ENCODE data around the gene APOA4. TPM values are rescaled to one million over a fixed set of nuclear protein-coding genes. Genes with fewer than 3 reads are reported as not detected.

APOA4 gene
- total RNA-seq, 2 donors from 2014 or later, result 0.35 to 0.38 TPM

DNA sequence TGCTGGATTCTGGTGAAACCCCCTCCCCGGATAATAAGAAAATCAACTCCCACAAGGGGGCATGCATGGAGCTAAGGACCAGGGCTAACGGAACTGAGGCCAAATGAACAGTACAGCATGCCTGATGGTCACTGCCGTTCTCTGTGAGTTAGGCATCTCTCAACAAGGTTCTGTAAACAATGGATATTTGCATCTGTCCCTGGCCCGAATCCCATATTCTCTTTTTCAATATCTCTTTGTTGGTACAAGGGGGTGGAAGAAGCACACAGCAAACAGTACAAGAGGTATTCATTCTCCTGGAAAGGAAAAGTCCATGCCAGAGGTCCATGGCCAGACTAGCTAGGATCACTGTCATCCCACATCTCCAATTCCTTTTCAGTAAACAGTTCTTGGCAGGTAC, 46.5 kb upstream of the APOA4 start:
- H3K36me3 Mint-ChIP-seq (ENCODE audit: low read depth), result peaks cover 71% of the 10 kb centered on the region
- DNase-seq, result no peak
- no peak overlapping the region for H3K27ac ChIP-seq (ENCODE audit: low read depth, low read length)
- no peaks in the 10 kb centered on the region for H3K27me3 Mint-ChIP-seq (ENCODE audit: insufficient read depth)
- no peak overlapping the region for H3K9ac ChIP-seq (ENCODE audit: extremely low read depth, low read length, poor library complexity, severe bottlenecking)
- no peak overlapping the region for H3K4me3 Mint-ChIP-seq
- no peak overlapping the region for H3K27ac Mint-ChIP-seq
- no peaks in the 10 kb centered on the region for H3K4me1 ChIP-seq (ENCODE audit: control insufficient read depth, insufficient read depth, low read length)
- H3K4me1 Mint-ChIP-seq, result no peaks in the 10 kb centered on the region
- no peaks in the 10 kb centered on the region for H3K9me3 Mint-ChIP-seq
- no peaks in the 10 kb centered on the region for H3K27me3 ChIP-seq (ENCODE audit: control insufficient read depth, insufficient read depth, low read length, poor library complexity, severe bottlenecking)
- no peak overlapping the region for H3K4me3 ChIP-seq (ENCODE audit: low read length)
- WGBS, 2 experiments (ENCODE audit: insufficient coverage in 1 of 2, insufficient read length in 1 of 2), result 91 to 100% methylated on average over 2 to 4 of the region's 4 CpGs
- H3K9me3 ChIP-seq (ENCODE audit: control insufficient read depth, low read length), result no peaks in the 10 kb centered on the region
- TF ChIP-seq, protein P1, sequence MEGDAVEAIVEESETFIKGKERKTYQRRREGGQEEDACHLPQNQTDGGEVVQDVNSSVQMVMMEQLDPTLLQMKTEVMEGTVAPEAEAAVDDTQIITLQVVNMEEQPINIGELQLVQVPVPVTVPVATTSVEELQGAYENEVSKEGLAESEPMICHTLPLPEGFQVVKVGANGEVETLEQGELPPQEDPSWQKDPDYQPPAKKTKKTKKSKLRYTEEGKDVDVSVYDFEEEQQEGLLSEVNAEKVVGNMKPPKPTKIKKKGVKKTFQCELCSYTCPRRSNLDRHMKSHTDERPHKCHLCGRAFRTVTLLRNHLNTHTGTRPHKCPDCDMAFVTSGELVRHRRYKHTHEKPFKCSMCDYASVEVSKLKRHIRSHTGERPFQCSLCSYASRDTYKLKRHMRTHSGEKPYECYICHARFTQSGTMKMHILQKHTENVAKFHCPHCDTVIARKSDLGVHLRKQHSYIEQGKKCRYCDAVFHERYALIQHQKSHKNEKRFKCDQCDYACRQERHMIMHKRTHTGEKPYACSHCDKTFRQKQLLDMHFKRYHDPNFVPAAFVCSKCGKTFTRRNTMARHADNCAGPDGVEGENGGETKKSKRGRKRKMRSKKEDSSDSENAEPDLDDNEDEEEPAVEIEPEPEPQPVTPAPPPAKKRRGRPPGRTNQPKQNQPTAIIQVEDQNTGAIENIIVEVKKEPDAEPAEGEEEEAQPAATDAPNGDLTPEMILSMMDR (conservative IDR thresholded peaks at IDR 0.05), result peak; percentile 39
- peaks cover 94% of the 10 kb centered on the region for H3K36me3 ChIP-seq (ENCODE audit: control insufficient read depth, insufficient read depth, low read length)

DNA sequence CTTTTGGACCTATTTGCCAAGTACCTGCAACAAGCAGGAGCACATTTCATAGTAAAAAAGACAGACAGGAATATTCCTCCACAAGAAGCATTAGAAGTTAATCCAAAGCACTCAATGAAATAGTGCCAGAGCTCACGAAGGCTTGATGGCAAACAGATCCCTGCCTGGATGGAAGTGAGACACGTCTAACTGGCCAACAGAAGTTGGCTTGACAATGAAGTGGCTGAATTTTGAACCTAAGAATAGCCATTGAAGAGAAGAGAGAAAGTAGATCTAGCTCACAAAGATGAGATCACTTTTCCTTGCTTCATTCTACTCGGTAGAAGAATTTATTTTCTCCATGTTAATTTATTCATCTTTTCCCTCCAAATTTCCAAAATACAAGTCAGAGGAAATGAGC, 45.0 kb upstream of the APOA4 start:
- peaks cover 68% of the 10 kb centered on the region for H3K36me3 Mint-ChIP-seq (ENCODE audit: low read depth)
- DNase-seq, result no peak
- no peak overlapping the region for H3K27ac Mint-ChIP-seq
- H3K27ac ChIP-seq (ENCODE audit: low read depth, low read length), result no peak overlapping the region
- H3K9me3 ChIP-seq (ENCODE audit: control insufficient read depth, low read length), result no peaks in the 10 kb centered on the region
- H3K27me3 ChIP-seq (ENCODE audit: control insufficient read depth, insufficient read depth, low read length, poor library complexity, severe bottlenecking), result no peaks in the 10 kb centered on the region
- no peaks in the 10 kb centered on the region for H3K4me1 Mint-ChIP-seq
- H3K9ac ChIP-seq (ENCODE audit: extremely low read depth, low read length, poor library complexity, severe bottlenecking), result no peak overlapping the region
- H3K4me3 ChIP-seq (ENCODE audit: low read length), result no peak overlapping the region
- no peaks in the 10 kb centered on the region for H3K4me1 ChIP-seq (ENCODE audit: control insufficient read depth, insufficient read depth, low read length)
- no peak overlapping the region for H3K4me3 Mint-ChIP-seq
- no peaks in the 10 kb centered on the region for H3K27me3 Mint-ChIP-seq (ENCODE audit: insufficient read depth)
- WGBS, 2 experiments (ENCODE audit: insufficient coverage in 1 of 2, insufficient read length in 1 of 2), result 91 to 100% methylated on average over 2 to 3 of the region's 3 CpGs
- TF ChIP-seq, protein P1 (conservative IDR thresholded peaks at IDR 0.05), result no peak
- peaks cover 92% of the 10 kb centered on the region for H3K36me3 ChIP-seq (ENCODE audit: control insufficient read depth, insufficient read depth, low read length)
- H3K9me3 Mint-ChIP-seq, result no peaks in the 10 kb centered on the region

DNA sequence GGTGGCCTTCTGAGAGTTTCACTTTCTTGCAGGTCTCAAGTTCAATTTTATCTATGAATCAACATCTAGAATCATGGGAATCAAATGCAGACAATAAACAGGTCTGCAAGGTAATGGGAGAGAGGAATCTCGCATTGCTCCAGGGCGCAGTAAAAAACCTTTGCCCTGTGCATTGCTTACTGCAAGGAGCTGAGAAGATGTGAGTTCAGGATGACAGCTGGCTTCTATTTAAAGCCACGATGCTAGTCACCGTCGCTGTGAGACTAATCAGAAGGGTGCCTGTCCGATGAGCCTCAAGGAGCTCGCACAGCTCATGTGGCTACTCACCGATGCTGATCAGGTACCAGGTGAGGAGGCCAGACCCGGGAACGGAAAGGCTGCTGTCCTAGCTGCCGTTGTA, 44.5 kb upstream of the APOA4 start:
- H3K27ac Mint-ChIP-seq, result no peak overlapping the region
- 94 to 98% methylated on average over 11 of the region's 11 CpGs for WGBS, 2 experiments (ENCODE audit: insufficient coverage in 1 of 2, insufficient read length in 1 of 2)
- H3K4me3 ChIP-seq (ENCODE audit: low read length), result no peak overlapping the region
- H3K4me3 Mint-ChIP-seq, result no peak overlapping the region
- H3K9me3 ChIP-seq (ENCODE audit: control insufficient read depth, low read length), result no peaks in the 10 kb centered on the region
- peaks cover 88% of the 10 kb centered on the region for H3K36me3 ChIP-seq (ENCODE audit: control insufficient read depth, insufficient read depth, low read length)
- H3K36me3 Mint-ChIP-seq (ENCODE audit: low read depth), result peaks cover 63% of the 10 kb centered on the region
- H3K9ac ChIP-seq (ENCODE audit: extremely low read depth, low read length, poor library complexity, severe bottlenecking), result no peak overlapping the region
- H3K27ac ChIP-seq (ENCODE audit: low read depth, low read length), result no peak overlapping the region
- no peaks in the 10 kb centered on the region for H3K27me3 Mint-ChIP-seq (ENCODE audit: insufficient read depth)
- no peaks in the 10 kb centered on the region for H3K4me1 Mint-ChIP-seq
- H3K4me1 ChIP-seq (ENCODE audit: control insufficient read depth, insufficient read depth, low read length), result no peaks in the 10 kb centered on the region
- TF ChIP-seq, protein P1 (conservative IDR thresholded peaks at IDR 0.05), result no peak
- H3K27me3 ChIP-seq (ENCODE audit: control insufficient read depth, insufficient read depth, low read length, poor library complexity, severe bottlenecking), result no peaks in the 10 kb centered on the region
- H3K9me3 Mint-ChIP-seq, result no peaks in the 10 kb centered on the region
- no peak for DNase-seq
